Suprapubic skin (tissue), 3 donors: ENCODE measurements around the gene ASGR1.

ENCODE experiments used
- CTCF ChIP-seq, 2 donors: fragments of 200-600 bp in 1 of 2; fragments of 450-650 bp in 1 of 2; sonication (generic) in 1 of 2; IDR thresholded peaks; one replicate each; pipeline ENCODE4 v1.5.1; 2016 to 2019; ENCODE audit warnings: antibody characterized with exemption in 2 of 2, mild to moderate bottlenecking in 1 of 2, moderate library complexity in 1 of 2
- EP300 ChIP-seq: sonication (generic); formaldehyde crosslinking; IDR thresholded peaks from one replicate; pipeline ENCODE4 v1.6.1; 2017; ENCODE audit warnings: antibody characterized with exemption
- POLR2A ChIP-seq, 2 donors: fragments of 450-650 bp; IDR thresholded peaks; one replicate each; pipeline ENCODE4 v1.6.1; 2017; ENCODE audit warnings: antibody characterized with exemption in 2 of 2, mild to moderate bottlenecking in 2 of 2, moderate library complexity in 2 of 2

DNA sequence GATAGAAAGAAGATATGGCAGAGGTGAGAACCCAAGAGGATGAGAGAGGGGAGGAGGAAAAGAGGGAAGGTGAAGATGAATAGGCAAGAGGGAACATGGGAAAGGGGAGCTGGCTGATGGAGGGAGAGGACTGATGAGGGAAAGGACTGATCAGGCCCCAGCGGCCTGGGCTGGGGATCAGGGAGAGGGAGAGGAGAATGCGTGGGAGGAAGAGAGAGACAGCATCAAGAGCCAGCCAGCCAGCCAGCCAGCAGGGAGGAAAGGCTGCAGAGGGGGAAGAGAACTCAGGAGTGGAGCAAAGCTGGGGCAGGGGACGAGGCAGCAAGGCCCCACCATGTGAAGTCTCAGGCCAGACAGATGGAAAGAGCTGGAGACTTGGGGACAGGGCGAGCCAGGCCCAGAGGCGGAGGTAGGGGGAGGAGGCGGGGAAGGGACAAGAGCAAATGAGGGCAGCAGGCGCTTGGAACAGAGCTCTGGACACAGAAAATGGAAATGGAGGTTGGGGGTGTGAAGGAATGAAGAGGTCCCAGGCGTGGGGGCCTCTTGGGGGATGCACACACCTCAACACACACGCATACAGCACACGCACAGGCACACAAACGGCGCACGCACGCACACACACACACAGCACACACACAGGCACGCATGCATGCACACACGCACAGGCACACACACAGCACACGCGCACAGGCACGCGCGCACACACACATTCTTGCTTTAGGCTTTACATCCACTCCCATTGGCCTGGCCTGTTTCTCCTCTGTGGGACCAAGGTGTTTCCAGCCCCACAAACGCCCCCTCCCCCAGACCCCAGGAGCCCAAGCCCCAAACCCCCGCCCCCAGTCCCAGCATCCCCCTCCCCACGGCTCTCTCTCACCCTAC, 28.2 kb upstream of the ASGR1 start:
- TF ChIP-seq POLR2A (IDR thresholded peaks at IDR 0.05) (no peak), CTCF (IDR thresholded peaks at IDR 0.05) (no peak), EP300 (no peak)
